ENCODE data around the gene THSD7A. TPM values are rescaled to one million over a fixed set of nuclear protein-coding genes. Genes with fewer than 3 reads are reported as not detected.

THSD7A gene
- total and polyA plus RNA-seq, 2 of the 13 experiments (the other 11 are each of a cell fraction or from before 2014, with no cell fraction given) = 0.01 to 0.07 TPM

DNA sequence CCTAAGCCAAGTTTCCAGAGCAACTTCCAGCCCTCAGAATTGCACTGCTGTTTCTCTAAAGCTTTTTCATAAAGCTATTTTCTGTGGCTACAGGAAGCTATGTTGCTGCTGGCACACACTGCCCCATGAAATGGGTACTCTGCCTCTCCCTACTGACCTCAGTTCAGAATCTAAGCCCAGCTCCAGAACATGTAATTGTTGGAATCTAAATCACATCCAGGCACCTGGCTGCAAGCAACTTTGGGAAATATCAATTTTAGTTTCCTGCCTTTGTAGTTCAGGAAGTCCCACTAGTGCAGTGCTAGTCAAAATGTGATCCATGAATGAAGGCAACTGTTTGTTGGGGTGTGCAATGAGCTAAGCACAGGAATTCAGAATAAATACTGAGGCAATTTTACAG lies 226.2 kb downstream of the THSD7A start:
- in situ Hi-C loops (cut with HindIII; ENCODE audit: extremely low pct_ligation_motif_present, low pct_unique_long_range_greater_than_20kb) = no loop called here
- no peak overlapping the region for H3K4me2 ChIP-seq (ENCODE audit: low read depth, low read length)
- POLR2A ChIA-PET = no interaction called here

More for the DNA sequence above, 226.2 kb downstream of the THSD7A start:
- BruUV-seq (replicated peaks) = no TSS peak
- no peaks in the 10 kb centered on the region for H3K27me3 ChIP-seq (ENCODE audit: control insufficient read depth in 1 of 2, insufficient read depth in 2 of 2, low read length in 2 of 2)
- H4K20me1 ChIP-seq (ENCODE audit: insufficient read depth, low read length) = no peaks in the 10 kb centered on the region
- no peak overlapping the region for H2AFZ ChIP-seq (ENCODE audit: low read length)
- CTCF ChIA-PET (ENCODE audit: low intra/inter-chr PET ratio, low total read pairs) = no interaction called here
- H3K9ac ChIP-seq (ENCODE audit: insufficient read depth, low read depth, low read length) = no peak overlapping the region
- no peak overlapping the region for H3K27ac ChIP-seq (ENCODE audit: extremely low read length, insufficient read depth, low read length)
- H3K4me3 ChIP-seq (replicated peaks in 1 of 3; ENCODE audit: insufficient read depth in 1 of 3, low read depth in 2 of 3, low read length in 3 of 3) = no peak overlapping the region
- no peaks in the 10 kb centered on the region for H3K36me3 ChIP-seq (replicated peaks in 1 of 2; ENCODE audit: control insufficient read depth in 1 of 2, insufficient read depth in 2 of 2, low read length in 2 of 2)
- intact Hi-C loops (cut with micrococcal nuclease; ENCODE audit: unreplicated experiment) = no loop called here
- H3K9me3 ChIP-seq (ENCODE audit: low read length) = no peaks in the 10 kb centered on the region
- H3K4me1 ChIP-seq (ENCODE audit: insufficient read depth, low read length) = no peaks in the 10 kb centered on the region
- H3K79me2 ChIP-seq (ENCODE audit: insufficient read depth, low read length) = no peaks in the 10 kb centered on the region
- ATAC-seq (no peak), DNase-seq (ENCODE audit: low spot score) (no peak), FAIRE-seq (no peak)
- TF ChIP-seq ZUFSP (CRISPR knock-in tag; IDR thresholded peaks at IDR 0.05; ENCODE audit: borderline replicate concordance) = no peak
- no peak for TF ChIP-seq PBX2 (CRISPR knock-in tag; IDR thresholded peaks at IDR 0.05)
- no peak for TF ChIP-seq DPF2 (CRISPR knock-in tag; IDR thresholded peaks at IDR 0.05; ENCODE audit: borderline replicate concordance, low read depth)
- no peak for TF ChIP-seq ZNF329 (CRISPR knock-in tag; IDR thresholded peaks at IDR 0.05; ENCODE audit: low read depth)
- no peak for TF ChIP-seq ZNF468 (CRISPR knock-in tag; IDR thresholded peaks at IDR 0.05)
